ENCODE data around the gene TJAP1.
"Not testable (repeated sequence)": the region's sequence is repeated elsewhere in the genome, so short reads cannot be mapped to it uniquely, and the experiment has no call there.

Gene TJAP1

GRCh38 chr6:43538986-43539385 lies 61.6 kb downstream of the TJAP1 start:
- DNase-seq (ENCODE audit: low read depth) = not testable (repeated sequence)

- DNase-seq (ENCODE audit: low read depth) = not testable (repeated sequence)
Measured at GRCh38 chr6:43539409-43539808, 62.0 kb downstream of the TJAP1 start.

DNA sequence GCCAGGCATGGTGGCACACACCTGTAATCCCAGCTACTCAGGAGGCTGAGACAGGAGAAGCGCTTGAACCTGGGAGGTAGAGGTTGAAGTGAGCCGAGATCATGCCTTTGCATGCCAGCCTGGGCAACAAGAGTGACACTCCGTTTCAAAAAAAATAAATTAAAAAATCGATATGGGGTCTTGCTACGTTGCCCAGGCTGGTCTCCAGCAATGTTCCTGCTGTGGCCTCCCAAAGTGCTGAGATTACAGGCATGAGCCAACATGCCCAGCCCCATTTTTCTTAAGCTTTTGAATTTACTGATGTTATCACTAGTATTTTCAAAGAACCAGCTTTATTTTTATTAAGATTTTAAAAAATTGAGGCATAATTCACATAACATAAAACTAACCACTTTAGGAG lies 63.1 kb downstream of the TJAP1 start:
- DNase-seq (ENCODE audit: low read depth) = no peak

DNA sequence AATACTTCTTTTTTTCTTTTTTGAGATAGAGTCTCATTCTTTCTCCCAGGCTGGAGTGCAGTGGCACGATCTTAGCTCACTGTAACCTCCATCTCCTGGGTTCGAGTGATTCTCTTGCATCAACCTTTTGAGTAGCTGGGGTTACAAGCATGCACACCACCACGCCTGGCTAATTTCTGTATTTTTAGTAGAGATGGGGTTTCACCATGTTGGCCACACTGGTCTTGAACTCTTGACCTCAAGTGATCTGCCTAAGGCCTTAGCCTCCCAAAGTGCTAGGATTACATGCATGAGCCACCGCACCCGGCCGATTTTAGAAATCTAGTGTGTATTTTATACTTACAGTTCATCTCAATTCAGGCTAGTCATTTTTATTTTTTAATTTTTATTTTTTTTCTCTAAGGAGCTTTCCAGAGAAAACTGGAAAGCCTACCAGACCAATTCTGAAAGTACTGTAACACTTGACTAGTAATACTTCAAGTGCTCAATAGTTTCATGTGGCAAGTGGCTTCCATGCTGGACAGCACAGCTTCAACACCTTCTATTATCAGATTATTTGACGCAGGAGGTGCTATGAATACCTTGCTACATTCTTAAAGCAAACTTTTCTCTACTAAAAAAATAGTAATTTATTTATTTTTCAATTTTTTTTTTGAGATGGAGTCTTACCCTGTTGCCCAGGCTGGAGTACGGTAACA lies 64.6 kb downstream of the TJAP1 start:
- no peak for DNase-seq (ENCODE audit: low read depth)

DNA sequence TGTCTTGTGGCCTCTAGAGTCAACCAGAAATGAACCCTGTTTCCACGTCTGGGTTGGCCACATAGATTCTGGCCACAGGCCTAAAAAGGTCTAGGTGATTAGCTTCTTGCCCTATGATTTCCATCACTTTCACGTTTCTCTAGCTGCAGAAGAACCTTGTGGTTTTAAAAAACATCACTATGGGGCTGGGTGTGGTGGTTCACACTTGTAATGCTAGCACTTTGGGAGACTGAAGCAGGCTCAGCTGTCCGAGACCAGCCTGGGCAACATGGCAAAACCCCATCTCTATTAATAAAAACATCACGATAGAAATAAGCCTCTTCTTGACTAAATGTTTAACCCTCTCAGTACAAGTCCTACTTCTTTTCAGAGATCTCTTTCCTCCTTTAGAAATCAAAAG lies 67.1 kb downstream of the TJAP1 start:
- no peak for DNase-seq (ENCODE audit: low read depth)

- DNase-seq (ENCODE audit: low read depth) = no peak
Measured at GRCh38 chr6:43547222-43547621, 69.9 kb downstream of the TJAP1 start.

Data from T follicular helper cell (primary cell).